ENCODE results near the gene PHAF1. TPM values are rescaled to one million over a fixed set of nuclear protein-coding genes. Genes with fewer than 3 reads are reported as not detected.

The PHAF1 gene
- total RNA-seq, 1 donor from 2014 or later: 14.2 TPM

- no peak for DNase-seq (ENCODE audit: low spot score)
Measured at GRCh38 chr16:67147437-67148140, 37.8 kb downstream of the PHAF1 start.

- DNase-seq (ENCODE audit: low spot score): no peak
Measured at GRCh38 chr16:67148221-67148620, 38.5 kb downstream of the PHAF1 start.

GRCh38 chr16:67148656-67149275 is 39.0 kb downstream of the PHAF1 start:
- DNase-seq (ENCODE audit: low spot score): no peak

- no peak for DNase-seq (ENCODE audit: low spot score)
Measured at GRCh38 chr16:67149276-67150046, 39.7 kb downstream of the PHAF1 start.

- DNase-seq (ENCODE audit: low spot score): no peak
Measured at GRCh38 chr16:67150047-67150832, 40.5 kb downstream of the PHAF1 start.

- peak; percentile 60 for DNase-seq (ENCODE audit: low spot score)
Measured at GRCh38 chr16:67150833-67151396, 41.2 kb downstream of the PHAF1 start, which contains the start of gene B3GNT9. Gene B3GNT9, minus strand, starts transcription at chr16:67150998. Its CDS starts 513 bp downstream, at chr16:67150485.

- DNase-seq (ENCODE audit: low spot score): no peak
Measured at GRCh38 chr16:67151431-67152097, 41.8 kb downstream of the PHAF1 start.

GRCh38 chr16:67154578-67155294 is 45.0 kb downstream of the PHAF1 start:
- no peak for DNase-seq (ENCODE audit: low spot score)

GRCh38 chr16:67155295-67156142 is 45.8 kb downstream of the PHAF1 start:
- peak; percentile 75 for DNase-seq (ENCODE audit: low spot score)

GRCh38 chr16:67156143-67156844 is 46.6 kb downstream of the PHAF1 start:
- no peak for DNase-seq (ENCODE audit: low spot score)

GRCh38 chr16:67157106-67157748 is 47.5 kb downstream of the PHAF1 start:
- DNase-seq (ENCODE audit: low spot score): no peak

GRCh38 chr16:67157892-67158635 is 48.3 kb downstream of the PHAF1 start:
- DNase-seq (ENCODE audit: low spot score): no peak

GRCh38 chr16:67158637-67159600 is 49.2 kb downstream of the PHAF1 start:
- no peak for DNase-seq (ENCODE audit: low spot score)

GRCh38 chr16:67161595-67162058 is 51.9 kb downstream of the PHAF1 start:
- no peak for DNase-seq (ENCODE audit: low spot score)

- no peak for DNase-seq (ENCODE audit: low spot score)
Measured at GRCh38 chr16:67162506-67163163, 52.9 kb downstream of the PHAF1 start.
